GM20000 (cell line): ENCODE measurements around the gene DTNA.

Source experiments
- DNase-seq: peaks from one replicate; pipeline ENCODE4 v3.0.0; 2012; ENCODE audit warnings: low spot score
- CTCF ChIP-seq: IDR thresholded peaks from 2 replicates; pipeline ENCODE4 v1.5.1; 2012; ENCODE audit warnings: mild to moderate bottlenecking, control low read depth; ENCODE audit errors: extremely low read depth, missing control alignments

Gene DTNA

GRCh38 chr18:34818064-34818463, 108.0 kb downstream of the DTNA start:
- DNase-seq = no peak
- TF ChIP-seq CTCF = no peak

GRCh38 chr18:34820360-34821065, 110.4 kb downstream of the DTNA start:
- no peak for TF ChIP-seq CTCF
- no peak for DNase-seq

GRCh38 chr18:34821669-34822210, 111.6 kb downstream of the DTNA start:
- DNase-seq = no peak
- no peak for TF ChIP-seq CTCF

GRCh38 chr18:34828093-34828492, 118.0 kb downstream of the DTNA start:
- TF ChIP-seq CTCF = no peak
- DNase-seq = no peak

- TF ChIP-seq CTCF = no peak
- DNase-seq = peak; percentile 5
Observed at GRCh38 chr18:34834897-34835296, 124.8 kb downstream of the DTNA start.

GRCh38 chr18:34835466-34835865, 125.4 kb downstream of the DTNA start:
- DNase-seq = no peak
- no peak for TF ChIP-seq CTCF

GRCh38 chr18:34837769-34838272, 127.7 kb downstream of the DTNA start:
- no peak for DNase-seq
- no peak for TF ChIP-seq CTCF
